GM12874 (cell line): ENCODE measurements around the gene LEUTX.

Source experiments
- TF ChIP-seq, protein P1 (sequence below): IDR thresholded peaks from 2 replicates; pipeline ENCODE4 v1.5.1; 2011; ENCODE audit warnings: low read depth, mild to moderate bottlenecking, control low read depth, low read length, moderate library complexity; ENCODE audit not compliant: insufficient read depth

Gene LEUTX

DNA sequence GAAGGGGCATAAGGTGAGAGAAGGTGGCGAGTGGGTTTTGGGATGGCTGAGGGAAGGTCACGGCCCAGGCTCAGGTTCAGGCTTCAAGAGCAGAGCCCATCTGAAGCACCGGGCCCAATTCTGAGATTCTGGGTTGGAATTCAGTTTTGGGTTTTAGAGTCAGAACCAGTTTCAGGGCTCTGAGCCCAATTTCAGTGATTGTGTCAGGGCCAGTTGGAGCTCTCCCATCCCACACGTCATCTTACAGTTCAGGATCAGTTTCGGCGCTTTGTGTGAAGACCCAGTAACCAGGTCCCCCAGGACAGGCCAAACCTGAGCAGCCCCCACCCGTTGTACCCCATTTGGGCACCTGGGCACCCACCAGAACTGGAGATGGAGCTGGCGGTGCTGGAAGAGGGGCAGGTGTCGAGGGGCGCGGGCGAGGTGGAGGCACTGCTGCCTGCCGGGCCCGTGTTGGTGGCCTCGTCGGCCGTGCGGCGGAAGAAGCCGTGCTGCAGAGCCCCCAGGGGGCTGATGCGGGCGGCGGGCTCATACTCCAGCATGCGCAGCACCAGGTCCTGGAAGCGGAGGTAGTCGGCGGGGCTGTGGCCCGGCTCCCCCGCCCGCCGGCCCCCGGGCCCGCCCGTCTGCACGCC, 47.8 kb downstream of the LEUTX start:
- TF ChIP-seq, protein P1, sequence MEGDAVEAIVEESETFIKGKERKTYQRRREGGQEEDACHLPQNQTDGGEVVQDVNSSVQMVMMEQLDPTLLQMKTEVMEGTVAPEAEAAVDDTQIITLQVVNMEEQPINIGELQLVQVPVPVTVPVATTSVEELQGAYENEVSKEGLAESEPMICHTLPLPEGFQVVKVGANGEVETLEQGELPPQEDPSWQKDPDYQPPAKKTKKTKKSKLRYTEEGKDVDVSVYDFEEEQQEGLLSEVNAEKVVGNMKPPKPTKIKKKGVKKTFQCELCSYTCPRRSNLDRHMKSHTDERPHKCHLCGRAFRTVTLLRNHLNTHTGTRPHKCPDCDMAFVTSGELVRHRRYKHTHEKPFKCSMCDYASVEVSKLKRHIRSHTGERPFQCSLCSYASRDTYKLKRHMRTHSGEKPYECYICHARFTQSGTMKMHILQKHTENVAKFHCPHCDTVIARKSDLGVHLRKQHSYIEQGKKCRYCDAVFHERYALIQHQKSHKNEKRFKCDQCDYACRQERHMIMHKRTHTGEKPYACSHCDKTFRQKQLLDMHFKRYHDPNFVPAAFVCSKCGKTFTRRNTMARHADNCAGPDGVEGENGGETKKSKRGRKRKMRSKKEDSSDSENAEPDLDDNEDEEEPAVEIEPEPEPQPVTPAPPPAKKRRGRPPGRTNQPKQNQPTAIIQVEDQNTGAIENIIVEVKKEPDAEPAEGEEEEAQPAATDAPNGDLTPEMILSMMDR: no peak

DNA sequence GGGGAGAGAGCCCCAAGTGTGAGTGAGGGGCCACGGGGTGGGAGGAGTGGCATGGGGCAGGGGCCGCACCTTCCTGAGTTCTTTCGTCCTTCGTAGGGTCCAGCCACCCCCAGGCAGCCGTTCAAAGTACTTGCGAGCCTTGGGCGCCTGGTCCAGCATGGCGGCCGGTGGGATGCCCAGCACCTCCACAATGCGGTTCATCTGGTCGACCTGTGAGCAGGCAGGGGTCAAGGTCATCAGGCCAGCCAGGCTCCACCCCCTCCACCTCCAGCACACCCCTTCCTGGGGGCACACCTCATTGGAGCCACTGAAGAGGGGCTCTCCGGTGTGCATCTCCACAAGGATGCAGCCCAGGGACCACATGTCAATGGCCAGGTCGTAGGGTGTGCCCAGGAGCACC, 48.6 kb downstream of the LEUTX start:
- TF ChIP-seq, protein P1: no peak

DNA sequence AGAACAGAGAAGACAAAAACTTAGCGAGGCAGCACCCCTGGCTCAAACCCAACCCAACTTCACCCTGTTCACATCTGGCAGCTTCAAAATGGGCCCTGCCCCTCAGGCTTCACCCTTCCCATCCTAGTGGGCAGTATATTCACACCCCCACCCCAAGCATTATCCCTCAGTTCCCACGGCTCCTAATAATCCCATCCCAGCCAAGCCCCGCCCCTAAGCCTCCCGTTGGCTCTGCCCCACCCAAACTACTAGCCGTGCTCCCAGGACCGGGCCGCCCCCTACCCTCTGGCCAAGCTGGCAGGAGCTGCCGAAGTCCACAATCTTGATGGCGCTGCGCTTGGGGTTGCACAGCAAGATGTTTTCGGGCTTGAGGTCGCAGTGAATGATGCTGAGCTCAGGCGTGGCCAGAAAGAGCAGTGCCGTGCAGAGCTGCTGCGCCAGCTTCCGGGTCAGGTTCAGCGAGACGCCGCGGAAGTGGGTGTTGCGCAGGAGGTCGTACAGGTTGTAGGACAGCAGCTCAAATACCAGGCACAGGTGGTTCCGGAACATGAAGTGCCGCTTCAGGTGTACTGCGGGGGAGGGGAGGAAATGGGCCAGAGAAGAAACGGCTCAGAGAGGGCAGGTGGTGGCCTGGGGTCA, 49.5 kb downstream of the LEUTX start:
- TF ChIP-seq, protein P1: no peak

DNA sequence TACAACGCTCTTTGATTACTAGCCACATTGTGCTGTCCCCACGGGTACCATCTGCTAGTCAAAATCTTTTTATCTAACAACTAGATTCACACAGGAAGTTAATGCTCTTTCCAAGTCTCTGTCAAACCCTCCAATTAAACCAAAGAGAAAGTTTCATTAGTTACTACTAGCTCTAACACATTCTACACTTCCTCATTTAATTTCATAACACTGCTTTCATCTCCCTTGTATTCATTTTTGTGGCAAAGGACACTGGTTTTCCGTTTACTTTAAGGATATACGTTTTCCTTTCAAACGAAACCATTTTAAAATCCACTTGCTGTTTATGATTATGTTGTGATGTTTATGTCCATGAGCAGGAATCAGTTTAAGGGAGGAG, 50.0 kb downstream of the LEUTX start:
- TF ChIP-seq, protein P1: no peak

- TF ChIP-seq, protein P1: no peak
Observed at GRCh38 chr19:39829702-39830275, 51.1 kb downstream of the LEUTX start.

DNA sequence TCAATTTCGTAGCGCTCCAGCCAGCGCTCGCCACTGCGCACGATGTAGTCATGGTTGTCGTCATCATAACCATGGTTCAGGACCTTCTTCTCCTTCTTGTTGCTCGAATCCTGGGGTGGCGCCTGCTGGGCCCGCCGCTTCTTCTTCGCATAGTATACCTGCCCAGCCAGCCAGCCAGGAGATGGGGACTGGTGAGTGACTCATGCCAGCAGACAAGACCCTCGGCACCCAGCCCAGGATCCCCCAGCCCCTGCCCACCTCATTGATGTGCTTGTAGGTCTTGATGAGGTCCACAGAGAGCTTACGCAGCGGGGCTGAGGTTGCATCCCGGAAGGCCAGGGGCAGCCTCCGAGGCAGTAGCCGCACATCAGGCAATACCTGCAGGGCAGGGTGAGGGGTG, 51.8 kb downstream of the LEUTX start:
- TF ChIP-seq, protein P1: no peak

- TF ChIP-seq, protein P1: no peak
Observed at GRCh38 chr19:39830847-39831246, 52.2 kb downstream of the LEUTX start.
